ENCODE results near the gene DDX51. TPM values are rescaled to one million over a fixed set of nuclear protein-coding genes. Genes with fewer than 3 reads are reported as not detected.

The DDX51 gene
- total RNA-seq, 1 experiment from 2014 or later: 16.2 TPM

DNA sequence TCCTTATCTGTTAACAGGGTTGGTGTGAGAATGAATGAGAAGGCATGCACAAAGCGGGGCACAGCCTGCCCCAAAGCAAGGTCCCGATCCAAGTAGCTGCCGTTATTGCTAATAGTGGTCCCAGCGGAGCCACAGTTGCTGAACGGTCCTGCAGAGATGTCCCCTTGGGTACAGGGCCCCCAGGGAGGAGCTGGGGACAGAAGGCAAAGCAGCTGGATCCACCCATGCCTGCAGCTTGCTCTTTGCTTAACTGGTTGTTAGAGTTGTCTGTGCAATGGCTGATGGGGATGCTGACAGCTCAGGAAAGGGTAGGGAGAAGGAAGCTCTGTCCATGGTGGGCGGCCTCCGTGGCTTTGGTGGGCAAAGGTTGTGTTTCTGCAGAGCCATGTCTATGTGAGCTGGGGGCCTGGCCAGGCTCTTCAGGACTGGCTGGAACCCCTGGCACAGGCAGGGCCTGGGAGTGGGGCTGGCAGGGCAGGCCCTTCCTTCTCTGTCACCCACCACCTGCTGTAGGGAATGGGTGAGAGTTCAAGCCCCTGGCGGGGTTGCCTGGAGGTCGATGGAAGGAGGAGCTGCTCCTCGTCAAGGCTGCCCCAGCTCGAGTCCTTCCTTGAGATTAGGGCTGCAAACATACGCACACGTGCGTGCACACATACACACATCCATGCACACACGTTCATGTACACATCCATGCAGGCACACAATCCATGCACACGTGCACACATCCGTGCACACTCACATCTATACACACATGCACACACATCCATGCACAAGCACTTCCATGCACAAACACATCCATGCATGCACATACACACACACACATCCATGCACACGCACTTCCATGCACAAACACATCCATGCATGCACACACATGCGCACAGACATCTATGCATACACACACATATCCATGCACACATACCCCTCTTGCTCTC lies 35.6 kb upstream of the DDX51 start:
- no peak overlapping the region for H2AFZ ChIP-seq
- peaks cover 91% of the 10 kb centered on the region for H3K27me3 ChIP-seq (ENCODE audit: insufficient read depth, low read depth)
- POLR2A ChIA-PET (ENCODE audit: unreplicated experiment): no interaction called here

DNA sequence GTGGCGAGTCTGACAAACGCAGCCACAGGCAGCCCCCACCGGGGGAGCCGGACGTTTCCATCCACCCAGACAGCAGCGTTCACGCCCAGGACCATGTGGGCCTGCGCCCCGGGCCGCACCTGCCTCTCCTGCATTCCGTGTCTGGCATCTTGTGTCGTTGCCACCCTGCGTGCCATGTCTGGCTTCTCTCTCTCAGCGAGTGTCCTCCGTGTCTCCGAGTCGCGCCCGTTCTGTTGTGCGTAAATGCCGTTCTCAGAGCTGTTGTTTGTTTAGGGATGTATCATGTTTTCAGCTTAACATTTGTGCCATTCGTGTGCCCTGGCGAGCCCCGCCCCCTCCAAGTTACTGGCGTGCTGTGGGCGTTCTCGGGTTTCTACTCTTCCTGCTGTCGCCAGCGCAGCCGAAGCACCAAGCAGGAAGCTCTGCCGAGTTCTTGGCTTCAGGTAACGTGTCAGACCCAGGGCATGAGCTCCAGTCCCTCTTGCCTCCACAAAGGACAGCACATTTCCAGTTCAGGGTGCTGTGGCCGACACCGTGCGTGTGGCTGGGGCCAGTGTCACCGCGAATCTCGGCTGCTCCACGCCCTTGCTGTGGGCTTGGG lies 34.8 kb upstream of the DDX51 start:
- H3K9me3 ChIP-seq (ENCODE audit: insufficient read depth, low read depth): no peaks in the 10 kb centered on the region
- H3K4me2 ChIP-seq: no peak overlapping the region
- H3K4me3 ChIP-seq: no peak overlapping the region
- no peaks in the 10 kb centered on the region for H3K79me2 ChIP-seq (ENCODE audit: low read depth)
- peaks cover 7% of the 10 kb centered on the region; the same call in 1 of the 2 replicates for H4K20me1 ChIP-seq (ENCODE audit: insufficient read depth)
- peaks cover 91% of the 10 kb centered on the region for H3K27me3 ChIP-seq (ENCODE audit: insufficient read depth, low read depth)
- no peaks in the 10 kb centered on the region for H3K4me1 ChIP-seq (replicated peaks; ENCODE audit: insufficient read depth)
- peak in 1 of 2 experiments; percentile 48 for DNase-seq
- H3F3A ChIP-seq (ENCODE audit: insufficient read depth, low read depth): 0 out of 2 replicates have a peak, but pooled peaks cover 4% of the 10 kb centered on the region
- H3K9me2 ChIP-seq (ENCODE audit: insufficient read depth): no peaks in the 10 kb centered on the region
- no peak overlapping the region for H3K27ac ChIP-seq
- POLR2A ChIA-PET (ENCODE audit: unreplicated experiment): no interaction called here
- no peaks in the 10 kb centered on the region for H3K36me3 ChIP-seq (ENCODE audit: low read depth)
- intact Hi-C loops (cut with micrococcal nuclease; ENCODE audit: unreplicated experiment): no loop called here
- H2AFZ ChIP-seq: no peak overlapping the region
- CTCF ChIA-PET: no interaction called here
- BruUV-seq (replicated peaks): no TSS peak
- TF ChIP-seq, protein P1, sequence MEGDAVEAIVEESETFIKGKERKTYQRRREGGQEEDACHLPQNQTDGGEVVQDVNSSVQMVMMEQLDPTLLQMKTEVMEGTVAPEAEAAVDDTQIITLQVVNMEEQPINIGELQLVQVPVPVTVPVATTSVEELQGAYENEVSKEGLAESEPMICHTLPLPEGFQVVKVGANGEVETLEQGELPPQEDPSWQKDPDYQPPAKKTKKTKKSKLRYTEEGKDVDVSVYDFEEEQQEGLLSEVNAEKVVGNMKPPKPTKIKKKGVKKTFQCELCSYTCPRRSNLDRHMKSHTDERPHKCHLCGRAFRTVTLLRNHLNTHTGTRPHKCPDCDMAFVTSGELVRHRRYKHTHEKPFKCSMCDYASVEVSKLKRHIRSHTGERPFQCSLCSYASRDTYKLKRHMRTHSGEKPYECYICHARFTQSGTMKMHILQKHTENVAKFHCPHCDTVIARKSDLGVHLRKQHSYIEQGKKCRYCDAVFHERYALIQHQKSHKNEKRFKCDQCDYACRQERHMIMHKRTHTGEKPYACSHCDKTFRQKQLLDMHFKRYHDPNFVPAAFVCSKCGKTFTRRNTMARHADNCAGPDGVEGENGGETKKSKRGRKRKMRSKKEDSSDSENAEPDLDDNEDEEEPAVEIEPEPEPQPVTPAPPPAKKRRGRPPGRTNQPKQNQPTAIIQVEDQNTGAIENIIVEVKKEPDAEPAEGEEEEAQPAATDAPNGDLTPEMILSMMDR (conservative IDR thresholded peaks at IDR 0.05): no peak
- no peak for TF ChIP-seq EZH2 (IDR thresholded peaks at IDR 0.05; ENCODE audit: low read depth)

More for the DNA sequence above, 35.6 kb upstream of the DDX51 start:
- Histone ChIP-seq H3K36me3 (ENCODE audit: low read depth) (no peaks in the 10 kb centered on the region), H3K79me2 (ENCODE audit: low read depth) (no peaks in the 10 kb centered on the region), H3K9me2 (ENCODE audit: insufficient read depth) (no peaks in the 10 kb centered on the region), H3K4me1 (replicated peaks; ENCODE audit: insufficient read depth) (no peaks in the 10 kb centered on the region), H3K4me2 (no peak overlapping the region), H3K9me3 (ENCODE audit: insufficient read depth, low read depth) (no peaks in the 10 kb centered on the region), H4K20me1 (ENCODE audit: insufficient read depth) (peaks cover 7% of the 10 kb centered on the region; the same call in 1 of the 2 replicates), H3K4me3 (no peak overlapping the region), H3F3A (ENCODE audit: insufficient read depth, low read depth) (0 out of 2 replicates have a peak, but pooled peaks cover 4% of the 10 kb centered on the region), H3K27ac (no peak overlapping the region)
- TF ChIP-seq EZH2 (IDR thresholded peaks at IDR 0.05; ENCODE audit: low read depth): no peak
- TF ChIP-seq, protein P1 (conservative IDR thresholded peaks at IDR 0.05): no peak
- DNase-seq: no peak
- CTCF ChIA-PET: no interaction called here
- no TSS peak for BruUV-seq (replicated peaks)
- intact Hi-C loops (cut with micrococcal nuclease; ENCODE audit: unreplicated experiment): no loop called here

DNA sequence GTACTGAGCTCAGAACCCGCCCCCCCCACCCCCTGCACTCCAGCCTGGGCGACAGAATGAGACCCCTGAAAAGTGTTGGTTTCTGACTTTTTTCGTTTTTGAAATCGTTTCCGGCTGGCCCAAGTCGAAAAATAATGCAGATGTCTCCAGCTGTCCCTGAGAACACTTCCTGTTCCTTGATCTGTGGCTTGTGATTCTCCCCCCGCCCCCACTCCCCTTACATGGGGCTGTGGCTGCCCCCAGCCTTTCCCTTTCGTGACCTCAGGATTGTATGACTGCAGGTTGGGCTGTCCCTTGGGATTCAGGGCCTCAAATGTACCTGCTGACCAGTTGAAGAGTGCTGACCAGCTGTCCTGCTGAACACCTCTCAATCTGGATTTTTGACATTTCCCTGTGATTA lies 34.2 kb upstream of the DDX51 start:
- POLR2A ChIA-PET (ENCODE audit: unreplicated experiment): no interaction called here
- H3K27ac ChIP-seq: no peak overlapping the region
- H3K27me3 ChIP-seq (ENCODE audit: insufficient read depth, low read depth): peaks cover 91% of the 10 kb centered on the region
- H3K36me3 ChIP-seq (ENCODE audit: low read depth): no peaks in the 10 kb centered on the region
- H3K4me1 ChIP-seq (replicated peaks; ENCODE audit: insufficient read depth): no peaks in the 10 kb centered on the region
- H3F3A ChIP-seq (ENCODE audit: insufficient read depth, low read depth): 0 out of 2 replicates have a peak, but pooled peaks cover 4% of the 10 kb centered on the region
- intact Hi-C loops (cut with micrococcal nuclease; ENCODE audit: unreplicated experiment): no loop called here
- no peak for DNase-seq
- no peaks in the 10 kb centered on the region for H3K9me3 ChIP-seq (ENCODE audit: insufficient read depth, low read depth)
- H4K20me1 ChIP-seq (ENCODE audit: insufficient read depth): peaks cover 7% of the 10 kb centered on the region; the same call in 1 of the 2 replicates
- no peak overlapping the region for H3K4me3 ChIP-seq
- CTCF ChIA-PET: interaction anchor here (0.5 kb wide), 1 partner anchor 589 kb away, joined by 4 read pairs; no protein-coding TSS in a partner anchor
- no peak for TF ChIP-seq EZH2 (IDR thresholded peaks at IDR 0.05; ENCODE audit: low read depth)
- TF ChIP-seq, protein P1 (conservative IDR thresholded peaks at IDR 0.05): no peak
- BruUV-seq (replicated peaks): no TSS peak
- H2AFZ ChIP-seq: no peak overlapping the region
- no peaks in the 10 kb centered on the region for H3K9me2 ChIP-seq (ENCODE audit: insufficient read depth)
- H3K4me2 ChIP-seq: no peak overlapping the region
- no peaks in the 10 kb centered on the region for H3K79me2 ChIP-seq (ENCODE audit: low read depth)

All from PC-9 (cell line).